Bronchial epithelial cell (primary cell): ENCODE measurements around the gene COL5A1. TPM values are rescaled to one million over a fixed set of nuclear protein-coding genes. Genes with fewer than 3 reads are reported as not detected.

Experiments
- DNase-seq: peaks from one replicate; pipeline ENCODE4 v3.0.0-alpha.2; 2010; ENCODE audit warnings: low read depth
- FAIRE-seq: peaks from 2 replicates; lab custom pipeline; 2011; peaks lifted over from hg19 to GRCh38; lab: Jason Lieb, UNC
- H3K27me3 ChIP-seq: 2 replicates; pipeline ENCODE4 v1.5.1; 2011; ENCODE audit warnings: low read length; ENCODE audit not compliant: control insufficient read depth, insufficient read depth
- H3K36me3 ChIP-seq: 2 replicates; pipeline ENCODE4 v1.5.1; 2011; ENCODE audit warnings: low read length; ENCODE audit not compliant: control insufficient read depth, insufficient read depth
- H3K4me3 ChIP-seq: 2 replicates; pipeline ENCODE4 v1.5.1; 2011; ENCODE audit warnings: mild to moderate bottlenecking, low read depth, low read length, control low read depth
- total RNA-seq: library from RNA; depleted of rRNA; stranded (reverse); fragments of >200 nt; gene quantifications from 2 replicates; pipeline ENCODE4 v1.2.1, GENCODE V29; 2014
- TF ChIP-seq, protein P1 (sequence below): IDR thresholded peaks from 2 replicates; pipeline ENCODE4 v1.5.1; 2011; ENCODE audit warnings: mild to moderate bottlenecking, moderate library complexity, low read length, control low read depth, inconsistent platforms; ENCODE audit not compliant: insufficient read depth, severe bottlenecking

COL5A1 gene
- total RNA-seq, 1 donor from 2014 or later = 6.3 TPM

DNA sequence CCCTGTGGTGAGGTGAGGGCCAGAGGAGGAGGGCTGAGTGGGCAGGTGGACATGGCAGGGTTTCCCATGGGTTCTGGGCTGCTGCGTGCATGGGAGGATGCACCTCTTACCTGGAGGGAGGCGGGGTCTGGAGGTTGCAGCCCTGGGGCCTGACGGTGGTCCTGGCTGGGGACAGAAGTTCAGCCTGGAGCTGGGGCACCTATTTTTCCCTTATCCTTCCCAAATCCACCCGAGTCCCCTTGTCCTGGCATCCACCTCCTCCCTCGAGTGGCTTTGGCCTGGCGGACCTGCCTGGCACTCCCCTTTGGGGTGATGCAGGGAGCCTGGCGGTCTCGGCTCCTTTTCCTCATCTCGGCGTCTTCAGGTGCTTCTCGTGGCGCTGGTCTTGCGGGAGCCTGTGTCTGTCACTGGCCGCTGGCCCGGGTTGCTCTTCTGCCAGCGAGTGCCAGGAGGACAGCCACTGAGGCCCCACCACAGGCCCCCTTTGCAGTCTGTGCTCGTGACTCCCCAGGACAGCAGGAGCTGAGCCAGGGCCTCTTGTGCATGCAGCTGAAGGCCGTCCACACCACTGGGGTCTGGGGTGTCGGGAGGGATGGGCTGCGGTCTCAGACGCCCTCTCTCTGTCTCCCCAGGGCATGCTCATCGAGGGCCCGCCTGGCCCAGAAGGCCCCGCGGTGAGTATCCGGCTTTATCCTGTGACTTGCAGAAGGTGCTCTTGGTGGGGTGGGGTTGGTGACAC is 96.4 kb downstream of the COL5A1 start:
- no peak for FAIRE-seq
- TF ChIP-seq, protein P1, sequence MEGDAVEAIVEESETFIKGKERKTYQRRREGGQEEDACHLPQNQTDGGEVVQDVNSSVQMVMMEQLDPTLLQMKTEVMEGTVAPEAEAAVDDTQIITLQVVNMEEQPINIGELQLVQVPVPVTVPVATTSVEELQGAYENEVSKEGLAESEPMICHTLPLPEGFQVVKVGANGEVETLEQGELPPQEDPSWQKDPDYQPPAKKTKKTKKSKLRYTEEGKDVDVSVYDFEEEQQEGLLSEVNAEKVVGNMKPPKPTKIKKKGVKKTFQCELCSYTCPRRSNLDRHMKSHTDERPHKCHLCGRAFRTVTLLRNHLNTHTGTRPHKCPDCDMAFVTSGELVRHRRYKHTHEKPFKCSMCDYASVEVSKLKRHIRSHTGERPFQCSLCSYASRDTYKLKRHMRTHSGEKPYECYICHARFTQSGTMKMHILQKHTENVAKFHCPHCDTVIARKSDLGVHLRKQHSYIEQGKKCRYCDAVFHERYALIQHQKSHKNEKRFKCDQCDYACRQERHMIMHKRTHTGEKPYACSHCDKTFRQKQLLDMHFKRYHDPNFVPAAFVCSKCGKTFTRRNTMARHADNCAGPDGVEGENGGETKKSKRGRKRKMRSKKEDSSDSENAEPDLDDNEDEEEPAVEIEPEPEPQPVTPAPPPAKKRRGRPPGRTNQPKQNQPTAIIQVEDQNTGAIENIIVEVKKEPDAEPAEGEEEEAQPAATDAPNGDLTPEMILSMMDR = no peak
- no peak for DNase-seq
- Histone ChIP-seq H3K36me3 (no peaks in the 10 kb centered on the region), H3K4me3 (no peak overlapping the region), H3K27me3 (no peaks in the 10 kb centered on the region)

DNA sequence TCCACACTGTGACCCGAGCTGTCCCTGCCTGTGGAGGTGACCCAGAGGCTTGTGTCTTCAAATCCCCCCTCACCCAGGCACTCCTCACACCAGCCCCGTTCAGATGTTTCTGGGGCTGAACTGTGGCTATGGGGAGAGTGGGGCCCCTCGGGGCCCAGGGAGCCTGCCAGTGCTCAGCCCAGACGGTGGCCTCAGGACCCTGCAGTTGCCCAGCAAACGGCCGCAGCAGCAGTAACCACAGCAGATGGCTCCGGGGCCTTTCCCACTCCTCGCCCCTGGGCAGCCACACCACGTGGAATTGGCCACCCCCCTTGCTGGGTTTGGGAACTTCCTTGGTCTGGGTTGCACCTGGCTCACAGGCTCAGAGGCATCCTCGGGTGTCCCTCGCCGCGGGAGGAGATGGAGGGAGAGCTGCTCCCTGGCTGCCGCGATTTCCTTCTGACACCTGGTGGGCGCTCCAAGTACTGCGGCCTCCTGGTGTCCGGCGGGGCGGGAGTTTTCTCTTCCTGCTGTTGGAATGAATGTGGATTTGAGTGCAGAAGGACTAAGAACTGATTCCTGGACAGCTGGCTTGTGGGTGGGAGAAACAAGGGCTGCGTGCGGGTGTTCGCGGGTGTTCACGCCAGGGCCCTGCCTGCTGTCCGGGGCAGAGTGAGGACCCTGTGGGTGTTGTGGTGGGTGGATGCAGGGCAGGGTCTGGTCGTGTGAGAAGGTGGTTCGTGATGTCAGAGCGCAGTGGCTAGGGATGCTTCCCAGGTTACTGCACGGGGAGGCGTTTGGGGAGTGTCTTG is 97.5 kb downstream of the COL5A1 start:
- no peaks in the 10 kb centered on the region for H3K27me3 ChIP-seq
- TF ChIP-seq, protein P1 = peak; percentile 68
- no peak for FAIRE-seq
- H3K36me3 ChIP-seq = no peaks in the 10 kb centered on the region
- H3K4me3 ChIP-seq = no peak overlapping the region
- DNase-seq = no peak

- no peaks in the 10 kb centered on the region for H3K27me3 ChIP-seq
- TF ChIP-seq, protein P1 = no peak
- H3K36me3 ChIP-seq = no peaks in the 10 kb centered on the region
- DNase-seq (no peak), FAIRE-seq (no peak)
- no peak overlapping the region for H3K4me3 ChIP-seq
Observed at GRCh38 chr9:134739660-134739968, 98.0 kb downstream of the COL5A1 start.

- no peak for FAIRE-seq
- no peak overlapping the region for H3K4me3 ChIP-seq
- no peak for DNase-seq
- H3K36me3 ChIP-seq = no peaks in the 10 kb centered on the region
- TF ChIP-seq, protein P1 = no peak
- H3K27me3 ChIP-seq = no peaks in the 10 kb centered on the region
Observed at GRCh38 chr9:134740071-134740470, 98.5 kb downstream of the COL5A1 start.

GRCh38 chr9:134741846-134742245 is 100.2 kb downstream of the COL5A1 start:
- DNase-seq = no peak
- H3K36me3 ChIP-seq = no peaks in the 10 kb centered on the region
- FAIRE-seq = no peak
- no peak overlapping the region for H3K4me3 ChIP-seq
- TF ChIP-seq, protein P1 = no peak
- H3K27me3 ChIP-seq = no peaks in the 10 kb centered on the region
